ENCODE measurements around the gene SLIT3. TPM values are rescaled to one million over a fixed set of nuclear protein-coding genes. Genes with fewer than 3 reads are reported as not detected.

The SLIT3 gene
- total and polyA plus RNA-seq, 4 donors, result 4.6 to 48.5 (median 19.8) TPM

DNA sequence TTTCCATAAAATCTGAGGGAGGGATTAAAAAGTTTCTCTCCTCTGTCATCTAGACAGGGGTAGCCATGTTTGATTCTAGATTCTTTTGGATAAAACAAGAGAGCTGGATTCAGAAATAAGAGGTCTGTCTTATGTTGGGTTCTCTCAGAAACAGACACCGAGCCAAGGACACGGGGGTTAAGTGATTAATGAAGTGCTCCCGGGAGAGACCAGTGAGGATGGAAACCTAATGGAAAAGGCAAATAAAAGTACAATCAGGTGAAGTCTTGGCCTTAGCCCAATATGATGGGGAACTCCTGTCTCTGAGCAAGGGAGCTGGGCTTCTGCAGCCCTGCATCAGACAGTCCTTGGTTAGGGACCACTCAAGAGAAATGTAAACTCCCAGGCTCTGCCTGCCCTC is 413.0 kb downstream of the SLIT3 start:
- DNase-seq (no peak), ATAC-seq (ENCODE audit: insufficient read depth, low FRiP score) (no peak)
- WGBS, 2 donors, result 64 to 90% methylated on average over 3 of the region's 3 CpGs
- Histone ChIP-seq H3K27ac (ENCODE audit: low read depth in 1 of 2, low read length in 1 of 2) (no peak overlapping the region), H3K4me1 (ENCODE audit: control insufficient read depth in 5 of 5, insufficient read depth in 5 of 5, low read length in 5 of 5) (peaks cover 0 to 32% (median 6%) of the 10 kb centered on the region in 5 donors), H3K27me3 (ENCODE audit: control insufficient read depth in 3 of 3, insufficient read depth in 3 of 3, low read length in 2 of 3) (peaks cover 0 to 14% (median 5%) of the 10 kb centered on the region in 3 donors), H3K9me3 (ENCODE audit: control insufficient read depth in 4 of 4, insufficient read depth in 3 of 4, low read length in 3 of 4) (no peaks in the 10 kb centered on the region), H3K9ac (ENCODE audit: insufficient read depth in 1 of 2, low read length in 2 of 2) (no peak overlapping the region), H3K36me3 (ENCODE audit: control insufficient read depth in 4 of 4, insufficient read depth in 4 of 4, low read length in 4 of 4) (no peaks in the 10 kb centered on the region), H3K4me3 (no peak overlapping the region)
- TF ChIP-seq, protein P1, sequence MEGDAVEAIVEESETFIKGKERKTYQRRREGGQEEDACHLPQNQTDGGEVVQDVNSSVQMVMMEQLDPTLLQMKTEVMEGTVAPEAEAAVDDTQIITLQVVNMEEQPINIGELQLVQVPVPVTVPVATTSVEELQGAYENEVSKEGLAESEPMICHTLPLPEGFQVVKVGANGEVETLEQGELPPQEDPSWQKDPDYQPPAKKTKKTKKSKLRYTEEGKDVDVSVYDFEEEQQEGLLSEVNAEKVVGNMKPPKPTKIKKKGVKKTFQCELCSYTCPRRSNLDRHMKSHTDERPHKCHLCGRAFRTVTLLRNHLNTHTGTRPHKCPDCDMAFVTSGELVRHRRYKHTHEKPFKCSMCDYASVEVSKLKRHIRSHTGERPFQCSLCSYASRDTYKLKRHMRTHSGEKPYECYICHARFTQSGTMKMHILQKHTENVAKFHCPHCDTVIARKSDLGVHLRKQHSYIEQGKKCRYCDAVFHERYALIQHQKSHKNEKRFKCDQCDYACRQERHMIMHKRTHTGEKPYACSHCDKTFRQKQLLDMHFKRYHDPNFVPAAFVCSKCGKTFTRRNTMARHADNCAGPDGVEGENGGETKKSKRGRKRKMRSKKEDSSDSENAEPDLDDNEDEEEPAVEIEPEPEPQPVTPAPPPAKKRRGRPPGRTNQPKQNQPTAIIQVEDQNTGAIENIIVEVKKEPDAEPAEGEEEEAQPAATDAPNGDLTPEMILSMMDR (IDR thresholded peaks at IDR 0.05; ENCODE audit: control extremely low read depth, extremely low read depth), result no peak

DNA sequence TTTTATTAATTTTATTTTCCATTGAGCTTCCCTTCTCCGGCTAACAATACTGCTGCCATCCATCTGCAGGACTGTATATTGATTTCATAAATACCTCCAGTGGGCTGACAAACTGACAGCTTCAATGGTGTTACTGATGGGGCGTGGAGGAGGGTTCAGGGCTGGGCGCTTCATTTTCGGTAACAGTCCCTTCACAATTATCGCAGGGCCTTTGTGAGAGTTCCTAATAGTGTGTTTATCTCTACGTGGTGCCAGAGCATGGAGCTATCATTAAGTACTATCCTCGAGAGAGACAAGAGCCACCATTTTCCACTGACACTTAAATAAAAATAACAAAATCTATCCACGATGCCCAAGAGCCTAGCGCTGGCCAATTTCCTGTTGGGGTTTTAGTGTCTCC is 414.8 kb downstream of the SLIT3 start:
- peaks cover 0 to 2% (median 0%) of the 10 kb centered on the region in 4 donors for H3K9me3 ChIP-seq (ENCODE audit: control insufficient read depth in 4 of 4, insufficient read depth in 3 of 4, low read length in 3 of 4)
- H3K36me3 ChIP-seq (ENCODE audit: control insufficient read depth in 4 of 4, insufficient read depth in 4 of 4, low read length in 4 of 4), result no peaks in the 10 kb centered on the region
- TF ChIP-seq, protein P1 (IDR thresholded peaks at IDR 0.05; ENCODE audit: control extremely low read depth, extremely low read depth), result no peak
- peaks cover 0 to 45% (median 6%) of the 10 kb centered on the region in 5 donors for H3K4me1 ChIP-seq (ENCODE audit: control insufficient read depth in 5 of 5, insufficient read depth in 5 of 5, low read length in 5 of 5)
- no peak overlapping the region for H3K27ac ChIP-seq (ENCODE audit: low read depth in 1 of 2, low read length in 1 of 2)
- H3K9ac ChIP-seq (ENCODE audit: insufficient read depth in 1 of 2, low read length in 2 of 2), result no peak overlapping the region
- 53 to 63% methylated on average over 9 of the region's 9 CpGs for WGBS, 2 donors
- no peak overlapping the region for H3K4me3 ChIP-seq
- no peak for ATAC-seq (ENCODE audit: insufficient read depth, low FRiP score)
- peak; percentile 35 to 62 (median 40) for DNase-seq
- H3K27me3 ChIP-seq (ENCODE audit: control insufficient read depth in 3 of 3, insufficient read depth in 3 of 3, low read length in 2 of 3), result peaks cover 0 to 22% (median 5%) of the 10 kb centered on the region in 3 donors

- peaks cover 0 to 28% (median 5%) of the 10 kb centered on the region in 3 donors for H3K27me3 ChIP-seq (ENCODE audit: control insufficient read depth in 3 of 3, insufficient read depth in 3 of 3, low read length in 2 of 3)
These were observed 415.4 kb downstream of the SLIT3 start for GRCh38 chr5:168885324-168886120.

More at GRCh38 chr5:168885324-168886120, 415.4 kb downstream of the SLIT3 start:
- TF ChIP-seq, protein P1 (IDR thresholded peaks at IDR 0.05; ENCODE audit: control extremely low read depth, extremely low read depth), result no peak
- H3K4me1 ChIP-seq (ENCODE audit: control insufficient read depth in 5 of 5, insufficient read depth in 5 of 5, low read length in 5 of 5), result peaks cover 0 to 48% (median 6%) of the 10 kb centered on the region in 5 donors
- WGBS, 2 donors, result 69 to 74% methylated on average over 14 of the region's 14 CpGs
- H3K27ac ChIP-seq (ENCODE audit: low read depth in 1 of 2, low read length in 1 of 2), result peak overlapping the region in 1 of 2 donors; percentile 46
- DNase-seq, result peak in 2 of 3 donors; percentile 28 to 51
- no peak overlapping the region for H3K4me3 ChIP-seq
- peaks cover 0 to 2% (median 0%) of the 10 kb centered on the region in 4 donors for H3K9me3 ChIP-seq (ENCODE audit: control insufficient read depth in 4 of 4, insufficient read depth in 3 of 4, low read length in 3 of 4)
- ATAC-seq (ENCODE audit: insufficient read depth, low FRiP score), result no peak
- no peaks in the 10 kb centered on the region for H3K36me3 ChIP-seq (ENCODE audit: control insufficient read depth in 4 of 4, insufficient read depth in 4 of 4, low read length in 4 of 4)
- no peak overlapping the region for H3K9ac ChIP-seq (ENCODE audit: insufficient read depth in 1 of 2, low read length in 2 of 2)
